Calu3 (cell line): ENCODE measurements around the gene PAOX. TPM values are rescaled to one million over a fixed set of nuclear protein-coding genes. Genes with fewer than 3 reads are reported as not detected.
"Not testable (repeated sequence)": the region's sequence is repeated elsewhere in the genome, so short reads cannot be mapped to it uniquely, and the experiment has no call there.

Source experiments
- BruUV-seq: library from RNA; stranded (reverse); fragments of 400-500 nt; replicated peaks from 2 replicates; lab custom pipeline; 2021; lab: Mats Ljungman, UMichigan
- CTCF ChIA-PET: fragments of 300-600 bp; sonication (Branson Sonifier 250); formaldehyde crosslinking; loops from one replicate; lab custom pipeline; 2022; ENCODE audit warnings: antibody characterized with exemption; lab: Charles Lee
- DNase-seq: peaks from one replicate; pipeline ENCODE4 v3.0.0; 2022
- H3K27ac Mint-ChIP-seq: one replicate; pipeline ENCODE4 v1.8.0; 2022; ENCODE audit warnings: mixed read lengths; ENCODE audit not compliant: unreplicated experiment
- H3K27me3 Mint-ChIP-seq: one replicate; pipeline ENCODE4 v1.8.0; 2022; ENCODE audit warnings: mixed read lengths; ENCODE audit not compliant: unreplicated experiment
- H3K36me3 Mint-ChIP-seq: one replicate; pipeline ENCODE4 v1.8.0; 2022; ENCODE audit warnings: mild to moderate bottlenecking, moderate library complexity, mixed read lengths; ENCODE audit not compliant: insufficient read depth, unreplicated experiment
- H3K4me1 Mint-ChIP-seq: one replicate; pipeline ENCODE4 v1.8.0; 2022; ENCODE audit warnings: mild to moderate bottlenecking, low read depth, mixed read lengths; ENCODE audit not compliant: unreplicated experiment
- H3K4me3 Mint-ChIP-seq: one replicate; pipeline ENCODE4 v1.8.0; 2022; ENCODE audit warnings: mild to moderate bottlenecking, low read depth, moderate library complexity, mixed read lengths; ENCODE audit not compliant: unreplicated experiment
- H3K9me3 Mint-ChIP-seq: one replicate; pipeline ENCODE4 v1.8.0; 2022; ENCODE audit warnings: low read depth, mixed read lengths; ENCODE audit not compliant: unreplicated experiment
- CTCF ChIP-seq: fragments of 200-600 bp; IDR thresholded peaks from one replicate; pipeline ENCODE4 v1.8.0; 2022; ENCODE audit warnings: antibody characterized with exemption; ENCODE audit not compliant: unreplicated experiment
- intact Hi-C: fragments of 100-400 bp; cut with micrococcal nuclease; formaldehyde crosslinking; loops from one replicate; pipeline ENCODE4 v1.10.0; 2022; ENCODE audit not compliant: unreplicated experiment
- total RNA-seq: library from RNA; stranded (reverse); gene quantifications from 2 replicates; pipeline ENCODE4 v1.2.3, GENCODE V29; 2022

Gene PAOX
- total RNA-seq, 1 experiment from 2014 or later, result 2.9 TPM

GRCh38 chr10:133364645-133365431 is 14.2 kb upstream of the PAOX start:
- no peak for TF ChIP-seq CTCF
- CTCF ChIA-PET, result no interaction called here
- intact Hi-C loops, result no loop called here
- no peak for DNase-seq
- H3K27me3 Mint-ChIP-seq, result no peaks in the 10 kb centered on the region
- no TSS peak for BruUV-seq
- H3K4me3 Mint-ChIP-seq, result no peak overlapping the region
- H3K4me1 Mint-ChIP-seq, result no peaks in the 10 kb centered on the region
- peaks cover 18% of the 10 kb centered on the region for H3K36me3 Mint-ChIP-seq
- no peak overlapping the region for H3K27ac Mint-ChIP-seq
- no peaks in the 10 kb centered on the region for H3K9me3 Mint-ChIP-seq

- TF ChIP-seq CTCF, result no peak
Observed at GRCh38 chr10:133365461-133366129, 13.5 kb upstream of the PAOX start.

GRCh38 chr10:133366130-133366478 is 13.0 kb upstream of the PAOX start:
- no TSS peak for BruUV-seq
- no peak for TF ChIP-seq CTCF
- Mint-ChIP-seq H3K27me3 (no peaks in the 10 kb centered on the region), H3K4me3 (no peak overlapping the region), H3K36me3 (peaks cover 18% of the 10 kb centered on the region), H3K4me1 (no peaks in the 10 kb centered on the region), H3K27ac (no peak overlapping the region), H3K9me3 (no peaks in the 10 kb centered on the region)
- intact Hi-C loops, result no loop called here
- no peak for DNase-seq
- CTCF ChIA-PET, result no interaction called here

More at GRCh38 chr10:133365461-133366129, 13.5 kb upstream of the PAOX start:
- H3K9me3 Mint-ChIP-seq, result no peaks in the 10 kb centered on the region
- no peak for DNase-seq
- no peaks in the 10 kb centered on the region for H3K4me1 Mint-ChIP-seq
- CTCF ChIA-PET, result no interaction called here
- H3K36me3 Mint-ChIP-seq, result peaks cover 18% of the 10 kb centered on the region
- no peaks in the 10 kb centered on the region for H3K27me3 Mint-ChIP-seq
- intact Hi-C loops, result no loop called here
- H3K4me3 Mint-ChIP-seq, result no peak overlapping the region
- H3K27ac Mint-ChIP-seq, result no peak overlapping the region
- BruUV-seq, result no TSS peak

- H3K9me3 Mint-ChIP-seq, result no peaks in the 10 kb centered on the region
- no peaks in the 10 kb centered on the region for H3K4me1 Mint-ChIP-seq
- intact Hi-C loops, result no loop called here
- no peak for TF ChIP-seq CTCF
- DNase-seq, result no peak
- no TSS peak for BruUV-seq
- H3K4me3 Mint-ChIP-seq, result no peak overlapping the region
- no peaks in the 10 kb centered on the region for H3K27me3 Mint-ChIP-seq
- H3K36me3 Mint-ChIP-seq, result peaks cover 13% of the 10 kb centered on the region
- CTCF ChIA-PET, result no interaction called here
- no peak overlapping the region for H3K27ac Mint-ChIP-seq
Observed at GRCh38 chr10:133366751-133367150, 12.3 kb upstream of the PAOX start.

- H3K4me1 Mint-ChIP-seq, intact Hi-C loops, H3K4me3 Mint-ChIP-seq, H3K27me3 Mint-ChIP-seq, H3K27ac Mint-ChIP-seq, H3K9me3 Mint-ChIP-seq, BruUV-seq, CTCF ChIA-PET, DNase-seq: not testable (repeated sequence)
- H3K36me3 Mint-ChIP-seq, result peaks cover 12% of the 10 kb centered on the region
Observed at GRCh38 chr10:133367461-133367860, 11.6 kb upstream of the PAOX start.
